NCI-H128 (cell line): Measurements from ENCODE around the gene GRID2.

Experiments used
- DNase-seq: peaks from one replicate; lab custom pipeline; 2025; ENCODE audit not compliant: unreplicated experiment; lab: John Stamatoyannopoulos, UW

Gene GRID2

GRCh38 chr4:92677805-92678204, 374.0 kb downstream of the GRID2 start:
- no peak for DNase-seq

- no peak for DNase-seq
These were observed 374.5 kb downstream of the GRID2 start for GRCh38 chr4:92678292-92678691.

GRCh38 chr4:92679149-92679548, 375.4 kb downstream of the GRID2 start:
- DNase-seq = no peak

GRCh38 chr4:92714640-92715039, 410.9 kb downstream of the GRID2 start:
- no peak for DNase-seq

- DNase-seq = no peak
These were observed 429.5 kb downstream of the GRID2 start for GRCh38 chr4:92733231-92733630.

GRCh38 chr4:92735025-92735665, 431.4 kb downstream of the GRID2 start:
- DNase-seq = no peak

GRCh38 chr4:92760433-92760832, 456.7 kb downstream of the GRID2 start:
- no peak for DNase-seq

GRCh38 chr4:92776080-92776479, 472.3 kb downstream of the GRID2 start:
- DNase-seq = no peak

- no peak for DNase-seq
These were observed 486.0 kb downstream of the GRID2 start for GRCh38 chr4:92789741-92790140.

GRCh38 chr4:92791871-92792440, 488.2 kb downstream of the GRID2 start:
- no peak for DNase-seq

GRCh38 chr4:92809381-92809780, 505.6 kb downstream of the GRID2 start:
- DNase-seq = no peak

- DNase-seq = no peak
These were observed 508.9 kb downstream of the GRID2 start for GRCh38 chr4:92812652-92813051.

- DNase-seq = no peak
These were observed 510.9 kb downstream of the GRID2 start for GRCh38 chr4:92814677-92815076.

- no peak for DNase-seq
These were observed 521.5 kb downstream of the GRID2 start for GRCh38 chr4:92825256-92825655.

GRCh38 chr4:92825791-92826190, 522.0 kb downstream of the GRID2 start:
- no peak for DNase-seq

- no peak for DNase-seq
These were observed 527.0 kb downstream of the GRID2 start for GRCh38 chr4:92830771-92831170.

GRCh38 chr4:92840880-92841279, 537.1 kb downstream of the GRID2 start:
- DNase-seq = no peak

GRCh38 chr4:92843784-92844183, 540.0 kb downstream of the GRID2 start:
- DNase-seq = no peak

GRCh38 chr4:92847026-92847425, 543.3 kb downstream of the GRID2 start:
- no peak for DNase-seq

- DNase-seq = no peak
These were observed 558.7 kb downstream of the GRID2 start for GRCh38 chr4:92862509-92862908.

- DNase-seq = no peak
These were observed 560.3 kb downstream of the GRID2 start for GRCh38 chr4:92864096-92864495.

- no peak for DNase-seq
These were observed 568.8 kb downstream of the GRID2 start for GRCh38 chr4:92872604-92873003.

- DNase-seq = no peak
These were observed 581.9 kb downstream of the GRID2 start for GRCh38 chr4:92885632-92886031.
